Suppressor macrophage (primary cell): ENCODE results near the gene HNRNPC.
"Not testable (repeated sequence)": the region's sequence is repeated elsewhere in the genome, so short reads cannot be mapped to it uniquely, and the experiment has no call there.

Experiments
- DNase-seq, 4 experiments: peaks; one replicate each; pipeline ENCODE4 v3.0.0-alpha.2; 2020 to 2022

Gene HNRNPC

GRCh38 chr14:21244544-21244943, 24.7 kb downstream of the HNRNPC start:
- peak in 2 of 4 experiments; percentile 47 to 60 for DNase-seq

DNA sequence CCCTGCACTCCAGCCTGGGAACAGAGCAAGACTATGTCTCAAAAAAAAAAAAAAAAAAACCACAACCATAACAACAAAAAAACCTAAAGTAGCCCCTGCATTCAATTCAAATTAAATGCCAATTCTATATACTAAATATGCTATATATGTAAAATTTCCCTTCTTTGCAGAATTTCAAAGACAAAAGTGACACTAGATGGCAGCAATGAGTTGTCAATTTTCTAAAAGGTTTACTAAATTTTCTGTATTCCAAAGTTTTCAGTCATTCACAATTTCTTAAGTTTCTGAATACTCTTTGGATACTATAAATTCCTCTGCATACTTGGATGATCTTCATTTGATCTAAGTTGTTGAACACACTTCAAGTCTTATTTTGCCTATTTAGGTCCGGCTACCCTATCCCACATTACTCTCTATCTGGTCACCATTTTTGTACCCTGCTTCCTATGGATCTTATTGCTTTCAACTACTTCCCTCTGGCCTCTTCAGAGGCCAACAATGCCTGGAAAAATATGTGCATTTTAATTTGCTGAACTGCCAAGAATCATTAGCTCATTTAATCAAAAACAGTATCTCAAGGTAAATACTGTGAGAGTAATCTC, 27.9 kb downstream of the HNRNPC start:
- DNase-seq: peak in 3 of 4 experiments; percentile 47 to 63 (median 56)

DNA sequence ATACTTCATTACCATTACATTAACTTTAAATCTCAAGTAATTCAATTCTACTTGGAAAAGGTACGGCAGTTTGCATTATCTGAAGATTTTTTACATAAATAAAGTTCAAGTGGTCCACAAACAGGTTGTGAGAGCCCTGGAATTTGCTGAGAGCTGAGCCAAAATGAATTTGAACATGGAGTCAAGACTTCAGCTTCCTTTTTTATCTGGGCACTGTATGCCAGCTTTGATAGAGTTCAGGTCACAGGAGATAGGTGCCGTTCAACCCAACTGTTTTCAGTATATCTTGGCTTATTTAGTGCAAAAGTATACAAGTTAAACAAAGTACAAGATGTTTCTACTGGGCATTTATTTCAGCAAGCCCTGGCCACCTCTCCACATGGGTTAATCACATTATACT, 28.8 kb downstream of the HNRNPC start:
- no peak for DNase-seq

DNA sequence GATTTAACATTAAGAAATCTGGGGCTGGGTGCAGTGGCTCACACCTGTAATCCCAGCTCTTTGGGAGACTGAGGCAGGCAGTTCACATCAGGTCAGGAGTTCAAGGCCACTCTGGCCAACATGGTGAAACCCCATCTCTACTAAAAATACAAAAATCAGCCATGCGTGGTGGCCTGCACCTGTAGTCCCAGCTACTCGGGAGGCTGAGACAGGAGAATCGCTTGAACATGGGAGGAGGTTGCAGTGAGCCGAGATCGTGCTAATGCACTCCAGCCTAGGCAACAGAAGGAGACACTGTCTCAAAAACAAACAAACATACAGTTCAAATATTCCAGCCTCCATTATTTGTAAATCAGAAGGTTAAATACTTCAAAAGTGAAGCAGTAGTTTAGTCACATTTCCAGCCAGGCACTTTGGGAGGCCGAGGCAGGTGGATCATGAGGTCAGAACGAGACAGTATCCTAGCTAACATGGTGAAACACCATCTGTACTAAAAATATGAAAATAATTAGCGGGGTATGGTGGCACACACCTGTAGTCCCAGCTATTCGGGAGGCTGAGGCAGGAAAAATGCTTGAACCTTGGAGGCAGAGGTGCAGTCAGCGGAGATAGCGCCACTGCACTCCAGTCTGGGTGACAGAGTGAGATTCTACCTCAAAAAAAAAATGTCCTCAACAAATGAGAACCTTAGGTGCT, 30.3 kb downstream of the HNRNPC start:
- DNase-seq: no peak

DNA sequence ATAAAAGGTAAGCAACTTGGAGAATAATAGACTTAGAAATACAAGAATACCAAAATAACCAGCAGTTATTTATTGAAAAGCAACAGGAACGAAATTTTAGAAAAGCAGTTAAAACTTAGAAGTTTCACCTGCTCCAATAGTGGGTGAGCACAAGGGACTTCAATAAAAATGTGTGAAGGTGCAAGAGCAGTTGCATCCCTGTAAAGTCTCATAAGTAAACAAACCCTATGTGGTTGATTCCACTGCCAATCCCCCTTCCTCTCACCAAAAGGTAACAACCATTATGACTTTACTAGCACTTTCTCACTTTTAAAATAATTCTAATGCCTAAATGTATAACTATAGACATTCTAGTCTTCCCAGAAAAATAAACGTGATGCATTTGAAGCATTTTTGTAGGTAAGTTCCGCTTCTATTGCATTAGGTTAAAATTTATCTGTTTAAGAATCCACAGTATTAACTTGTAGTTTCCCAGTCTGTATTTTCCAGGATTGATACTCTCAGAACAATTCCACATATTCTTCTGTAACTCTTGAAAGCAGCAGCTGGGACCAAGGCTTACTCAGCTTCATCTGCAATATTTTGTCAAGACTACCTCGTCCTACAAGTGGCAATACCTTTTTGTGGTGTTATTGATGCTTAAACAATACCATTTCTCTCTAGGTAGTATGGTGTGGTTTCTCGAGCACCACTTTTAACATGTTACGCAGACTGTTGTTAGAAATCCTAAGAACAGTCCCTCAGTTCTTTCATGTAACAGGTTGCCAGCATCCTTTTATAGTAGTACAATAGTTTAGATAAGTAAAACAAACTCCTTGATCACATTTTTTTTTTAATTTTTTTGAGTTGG, 32.1 kb downstream of the HNRNPC start:
- DNase-seq: no peak

DNA sequence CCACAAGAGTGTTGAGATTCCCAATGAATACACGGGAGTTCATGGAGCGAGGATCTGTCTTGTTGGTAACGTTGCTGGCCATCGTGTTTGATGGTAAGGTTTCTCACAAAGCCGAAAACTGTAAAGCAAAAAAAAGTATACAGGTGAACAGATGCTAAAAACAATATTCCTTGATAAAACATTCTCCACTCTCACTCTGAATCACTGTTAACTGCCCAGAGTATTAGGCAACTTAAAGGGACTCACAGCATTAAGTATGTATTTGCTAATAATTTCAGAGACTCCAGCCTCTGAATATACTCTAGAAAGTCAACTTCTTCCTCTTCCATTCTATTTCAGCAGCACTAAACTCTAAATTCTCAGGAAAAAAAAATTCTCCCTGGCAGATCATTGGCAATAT, 35.1 kb downstream of the HNRNPC start:
- no peak for DNase-seq

DNA sequence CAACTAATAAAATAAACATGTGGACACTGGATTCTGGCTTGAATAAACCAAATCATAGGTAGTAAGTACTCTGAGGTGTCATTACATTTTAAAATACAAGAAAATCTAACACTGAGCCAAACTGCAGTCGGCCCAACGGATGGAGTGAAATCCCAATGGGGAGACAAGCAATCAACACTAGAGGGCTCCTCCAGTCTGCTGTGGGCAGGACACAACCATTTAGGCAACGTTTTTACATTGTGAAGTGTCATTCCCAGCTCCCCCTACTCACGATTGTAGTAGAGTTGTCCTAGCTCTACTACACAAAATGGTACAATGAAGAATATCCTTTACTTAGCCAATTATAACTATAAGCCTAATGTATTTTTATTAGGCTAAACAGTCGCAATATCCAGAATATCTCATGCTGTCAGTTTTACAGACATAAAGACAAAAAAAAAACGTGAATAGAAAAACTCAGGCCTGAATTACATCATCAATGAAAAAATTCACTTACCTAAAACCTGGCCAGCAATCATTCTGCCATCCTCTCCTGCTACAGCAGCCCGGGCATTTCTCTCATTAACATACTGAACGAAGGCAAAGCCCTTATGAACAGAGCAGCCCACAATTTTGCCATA, 35.7 kb downstream of the HNRNPC start:
- DNase-seq: no peak

- no peak for DNase-seq
Measured at GRCh38 chr14:21231020-21231652, 38.1 kb downstream of the HNRNPC start.

DNA sequence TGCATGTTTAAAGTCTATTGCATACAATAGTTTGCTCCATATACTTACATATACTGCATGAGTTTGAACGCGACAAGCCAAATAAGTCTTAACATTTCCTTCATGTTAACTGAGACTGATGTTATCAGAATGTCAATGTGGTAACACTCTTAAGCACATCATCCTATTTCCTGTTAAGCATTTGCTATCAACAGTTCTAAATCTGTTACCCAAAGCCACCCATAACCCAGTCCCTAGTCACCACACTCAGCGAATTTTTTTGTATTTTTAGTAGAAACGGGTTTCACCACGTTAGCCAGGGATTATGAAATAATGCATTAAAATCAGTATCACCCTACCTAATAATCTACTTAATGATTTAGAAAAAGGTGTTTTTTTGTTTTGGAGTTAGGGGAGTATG, 39.4 kb downstream of the HNRNPC start:
- no peak for DNase-seq

DNA sequence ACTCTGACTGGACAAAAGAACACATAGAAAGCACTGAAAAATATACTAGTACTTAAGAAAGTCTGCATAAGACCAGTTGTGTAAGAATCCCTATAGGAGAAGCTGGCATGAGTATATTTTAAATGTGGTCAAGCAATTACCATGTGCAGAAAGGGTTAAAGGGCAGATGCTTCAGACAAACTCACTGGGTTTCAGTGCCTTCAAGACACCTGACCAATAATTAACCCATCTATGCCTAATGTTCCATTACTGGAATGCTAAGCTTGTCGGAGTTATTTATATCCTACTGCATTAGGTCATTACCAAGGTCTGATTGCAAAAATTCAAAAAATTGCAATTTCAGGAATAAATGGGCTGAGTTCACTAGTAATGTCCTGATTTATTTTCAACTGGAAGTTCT, 41.3 kb downstream of the HNRNPC start:
- DNase-seq: no peak

- DNase-seq: no peak
Measured at GRCh38 chr14:21227150-21227549, 42.1 kb downstream of the HNRNPC start.

DNA sequence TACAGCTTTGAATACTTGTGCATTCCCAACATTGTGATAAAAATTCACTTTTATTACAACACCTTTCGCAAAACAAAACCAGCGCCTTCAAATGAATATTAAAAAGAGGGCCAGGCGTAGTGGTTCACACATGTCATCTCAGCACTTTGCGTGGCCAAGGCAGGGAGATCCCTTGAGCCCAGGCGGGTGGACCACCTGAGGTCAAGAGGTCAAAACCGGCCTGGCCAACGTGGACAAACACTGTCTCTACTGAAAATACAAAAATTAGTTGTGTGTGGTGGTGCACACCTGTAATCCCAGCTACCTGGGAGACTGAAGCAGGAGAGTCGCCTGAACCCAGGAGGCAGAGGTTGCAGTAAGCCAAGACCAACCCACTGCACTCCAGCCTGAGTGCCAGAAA, 42.8 kb downstream of the HNRNPC start:
- DNase-seq: no peak

- not testable (repeated sequence) for DNase-seq
Measured at GRCh38 chr14:21225164-21225563, 44.1 kb downstream of the HNRNPC start.

DNA sequence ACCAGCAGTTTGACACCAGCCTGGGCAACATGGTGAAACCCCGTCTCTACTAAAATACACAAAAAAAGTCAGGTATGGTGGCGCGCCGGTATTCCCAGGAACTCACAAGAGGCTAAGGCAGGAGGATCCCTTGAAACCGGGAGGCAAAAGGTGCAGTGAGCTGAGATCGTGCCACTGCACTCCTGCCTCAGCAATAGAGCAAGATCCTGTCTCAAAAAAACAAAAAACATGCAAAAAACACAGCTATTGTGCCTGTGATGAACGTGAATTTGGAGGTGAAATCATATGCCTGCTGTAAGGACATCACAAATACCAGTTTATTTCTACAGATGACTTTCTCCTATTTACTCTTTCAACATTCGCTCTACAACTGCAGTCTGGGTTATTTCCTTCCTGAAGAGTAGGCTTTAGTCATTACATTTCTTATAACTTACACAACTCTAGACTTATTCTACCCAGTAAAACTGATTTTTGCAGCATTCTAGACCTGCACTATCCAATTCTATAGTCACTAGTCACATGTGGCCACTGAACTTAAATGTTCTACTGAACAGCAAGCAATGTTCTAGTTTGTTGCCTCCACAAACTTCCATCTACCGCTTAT, 48.3 kb downstream of the HNRNPC start:
- DNase-seq: no peak

DNA sequence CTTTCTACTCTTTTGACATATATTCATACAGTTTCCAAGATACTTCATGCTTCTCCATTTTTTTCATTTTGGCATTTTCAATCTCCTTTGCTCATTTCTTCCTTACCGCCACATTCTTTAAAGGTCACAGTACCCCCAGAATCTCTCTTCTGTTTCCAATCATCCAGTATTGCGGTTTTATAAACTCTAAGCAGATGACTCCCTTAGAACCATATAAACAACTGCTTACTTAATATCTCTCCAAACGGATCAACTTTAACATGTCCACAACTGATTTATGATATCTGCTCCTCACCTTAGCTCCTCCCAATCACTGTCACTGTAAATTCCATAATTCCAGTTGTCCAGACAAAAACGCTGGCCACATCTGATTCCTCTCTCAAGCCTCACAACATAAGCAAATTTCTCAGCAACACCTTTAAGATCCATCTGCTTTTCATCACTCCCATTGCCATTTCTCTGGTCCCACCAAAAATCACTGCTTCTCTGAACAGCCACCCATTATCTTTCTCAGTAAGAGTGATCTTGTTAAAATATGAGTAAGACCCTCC, 49.6 kb downstream of the HNRNPC start:
- no peak for DNase-seq

DNA sequence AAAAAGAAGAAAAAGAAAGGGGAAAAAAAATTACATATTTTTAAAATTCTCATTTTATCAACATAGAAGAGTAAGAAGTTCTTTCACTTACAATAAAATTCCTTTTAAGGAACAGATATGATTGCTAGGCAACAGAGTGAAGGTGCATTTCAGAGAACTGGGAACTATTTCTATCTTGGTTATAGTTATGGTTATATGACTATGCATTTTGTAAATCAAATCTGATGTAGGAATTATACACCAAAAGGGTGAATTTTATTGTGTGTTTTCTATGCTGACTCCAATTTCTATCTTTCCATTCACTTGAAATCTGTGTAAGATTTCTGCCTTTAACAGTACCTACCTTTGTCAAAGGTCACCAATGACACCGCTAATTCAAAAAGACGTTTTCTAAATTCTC, 50.1 kb downstream of the HNRNPC start:
- no peak for DNase-seq

DNA sequence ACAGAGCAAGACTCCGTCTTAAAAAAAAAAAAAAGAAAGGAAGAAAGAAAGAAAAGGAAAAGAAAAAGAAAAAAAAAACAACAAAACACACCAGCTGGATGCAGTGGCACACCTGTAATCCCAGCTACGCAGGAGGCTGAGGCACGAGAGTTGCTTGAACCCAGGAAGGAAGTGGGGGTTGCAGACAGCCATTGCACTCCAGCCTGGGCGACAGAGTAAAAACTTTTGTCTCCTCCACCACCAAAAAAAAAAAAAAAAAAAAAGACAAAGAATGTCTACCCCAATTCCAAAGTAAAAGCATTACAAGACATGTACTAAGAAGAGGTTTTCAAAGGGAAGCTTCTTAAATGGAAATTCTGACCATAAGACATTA, 53.4 kb downstream of the HNRNPC start:
- no peak for DNase-seq

DNA sequence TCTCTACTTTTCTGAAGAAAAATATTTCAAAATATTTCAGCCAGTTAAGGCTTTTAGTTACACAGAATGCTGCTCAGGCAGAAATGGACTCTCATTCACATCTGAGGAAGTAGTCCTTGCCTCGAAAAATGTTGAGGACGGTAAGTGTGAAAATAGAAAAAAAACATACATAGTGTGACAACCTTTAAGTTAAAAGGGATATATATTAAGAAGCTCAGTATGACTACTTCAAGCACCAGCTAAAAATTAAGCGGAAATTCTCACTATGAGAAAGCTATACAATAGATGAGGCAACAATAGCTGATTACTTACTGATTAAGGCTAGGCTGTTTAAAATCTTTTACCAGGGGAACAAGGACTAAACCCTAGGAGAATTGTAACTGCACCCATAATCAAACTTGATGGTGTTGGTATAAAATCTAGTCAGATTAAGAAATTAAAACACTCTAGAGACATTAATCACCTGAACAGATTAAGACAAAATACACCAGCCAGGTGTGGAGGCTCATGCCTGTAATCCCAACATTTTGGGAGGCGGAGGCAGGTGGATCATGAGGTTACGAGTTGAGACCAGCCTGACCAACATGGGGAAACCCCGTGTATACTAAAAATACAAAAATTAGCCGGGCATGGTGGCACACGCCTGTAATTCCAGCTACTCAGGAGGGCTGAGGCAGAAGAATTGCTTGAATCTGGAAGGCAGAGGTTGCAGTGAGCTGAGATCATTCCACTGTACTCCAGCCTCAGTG, 53.9 kb downstream of the HNRNPC start:
- DNase-seq: no peak

DNA sequence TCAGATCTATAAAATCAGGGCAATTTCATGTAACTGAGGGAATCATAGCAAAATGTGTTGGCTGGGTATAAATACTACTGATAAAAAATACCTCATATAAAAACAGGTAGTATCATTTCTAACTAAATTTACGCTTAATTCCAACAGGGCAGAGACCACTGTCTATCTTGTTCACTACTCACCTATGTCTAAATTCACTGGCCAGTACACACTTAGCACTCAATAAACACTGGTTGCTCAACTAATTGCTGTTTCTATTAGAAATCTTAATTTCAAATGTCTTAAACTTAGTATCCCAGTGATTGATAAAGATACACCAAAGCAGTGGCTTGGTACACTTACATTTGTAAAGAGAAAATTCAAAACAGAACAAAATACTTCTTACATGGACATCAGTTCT, 55.6 kb downstream of the HNRNPC start:
- no peak for DNase-seq

GRCh38 chr14:21212824-21213223, 56.4 kb downstream of the HNRNPC start:
- not testable (repeated sequence) for DNase-seq

DNA sequence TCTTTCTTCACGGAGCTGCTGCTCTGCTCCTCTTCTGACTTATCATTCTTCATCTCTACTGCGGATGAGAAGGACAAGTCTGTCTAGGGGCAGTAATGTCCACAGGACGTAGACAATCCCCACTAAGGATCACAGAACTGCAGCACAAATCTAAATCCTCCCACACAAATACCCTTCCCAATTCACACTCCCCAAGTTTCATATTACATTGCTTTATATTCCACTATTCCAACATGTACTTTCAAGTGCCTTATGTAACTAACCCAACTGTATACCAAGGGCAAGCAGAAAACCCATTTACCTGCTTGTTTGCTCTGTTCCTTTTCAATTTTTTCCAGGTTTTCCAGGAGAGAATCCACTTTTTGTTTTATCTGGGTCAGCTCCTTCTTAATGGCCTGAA, 57.7 kb downstream of the HNRNPC start:
- no peak for DNase-seq
